ENCODE results near the gene WDR37. TPM values are rescaled to one million over a fixed set of nuclear protein-coding genes. Genes with fewer than 3 reads are reported as not detected.

The WDR37 gene, protein sequence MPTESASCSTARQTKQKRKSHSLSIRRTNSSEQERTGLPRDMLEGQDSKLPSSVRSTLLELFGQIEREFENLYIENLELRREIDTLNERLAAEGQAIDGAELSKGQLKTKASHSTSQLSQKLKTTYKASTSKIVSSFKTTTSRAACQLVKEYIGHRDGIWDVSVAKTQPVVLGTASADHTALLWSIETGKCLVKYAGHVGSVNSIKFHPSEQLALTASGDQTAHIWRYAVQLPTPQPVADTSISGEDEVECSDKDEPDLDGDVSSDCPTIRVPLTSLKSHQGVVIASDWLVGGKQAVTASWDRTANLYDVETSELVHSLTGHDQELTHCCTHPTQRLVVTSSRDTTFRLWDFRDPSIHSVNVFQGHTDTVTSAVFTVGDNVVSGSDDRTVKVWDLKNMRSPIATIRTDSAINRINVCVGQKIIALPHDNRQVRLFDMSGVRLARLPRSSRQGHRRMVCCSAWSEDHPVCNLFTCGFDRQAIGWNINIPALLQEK
- 10 to 100 TPM; 15.3 to 17.2 TPM for total RNA-seq

DNA sequence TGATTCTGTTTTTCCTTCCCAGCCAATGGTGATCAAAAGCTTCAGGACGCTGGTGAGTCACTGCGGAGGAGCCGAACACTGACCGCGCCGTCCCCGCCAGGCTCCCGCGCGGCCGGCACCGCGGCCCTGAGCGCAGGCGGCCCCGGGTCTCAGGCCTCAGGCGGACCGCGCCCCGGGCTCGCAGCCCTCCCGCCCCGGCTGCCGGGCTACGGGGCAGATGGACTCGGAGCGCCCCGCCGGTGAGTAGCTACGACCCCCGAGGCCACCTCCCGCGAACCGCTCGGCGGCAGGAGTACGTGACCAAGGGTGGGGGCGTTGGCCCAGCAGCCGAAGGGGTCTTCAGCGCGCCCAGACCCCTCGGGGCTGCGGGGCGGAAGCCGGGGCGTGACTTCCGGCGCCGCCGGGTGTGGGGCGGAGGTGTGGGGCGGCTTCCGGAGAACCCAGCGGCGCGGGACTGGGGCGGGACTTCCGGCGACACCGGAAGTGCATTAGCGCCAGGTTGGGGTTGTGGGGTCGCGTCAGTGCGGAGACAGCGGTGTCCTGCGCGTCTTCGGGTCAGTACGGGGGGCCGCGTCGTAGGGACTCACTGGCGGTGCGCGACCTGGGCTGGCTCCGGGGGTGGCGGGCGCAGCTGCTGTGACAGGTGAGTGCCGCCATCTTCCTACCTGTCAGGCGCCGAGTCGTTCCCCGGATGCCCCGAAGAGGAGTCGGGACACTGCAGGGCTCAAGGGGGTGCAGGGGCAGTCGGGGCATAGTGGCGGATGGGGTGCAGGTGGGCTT is at the start of gene WDR37:
WDR37 (plus strand) TSS at position 60 of the 780 bp plus-strand sequence. CDS start 15,771 bp downstream, outside the sequence.

DNA sequence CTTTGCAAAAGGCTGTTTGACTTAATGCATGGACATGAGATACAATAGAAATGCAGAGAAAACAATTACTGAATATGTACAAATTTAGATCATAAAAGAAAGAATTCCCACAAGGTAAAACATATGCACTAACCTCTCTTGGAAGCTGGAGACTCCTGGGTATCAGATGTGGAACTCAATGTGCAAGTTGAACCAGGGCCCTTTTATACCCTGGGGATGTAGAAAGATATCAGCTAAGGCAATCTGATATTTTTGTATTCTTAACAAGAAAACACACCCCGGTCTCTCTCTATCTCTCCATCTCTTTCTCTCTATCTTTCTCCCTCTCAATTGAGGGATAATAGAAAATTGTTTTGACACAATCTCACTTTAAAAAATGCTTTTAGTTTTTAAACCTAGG is 30.5 kb upstream of the WDR37 start, which contains the start of gene IDI2:
IDI2 (minus strand) TSS at position 177 of the 400 bp plus-strand sequence. CDS start 1,136 bp downstream, outside the sequence.

DNA sequence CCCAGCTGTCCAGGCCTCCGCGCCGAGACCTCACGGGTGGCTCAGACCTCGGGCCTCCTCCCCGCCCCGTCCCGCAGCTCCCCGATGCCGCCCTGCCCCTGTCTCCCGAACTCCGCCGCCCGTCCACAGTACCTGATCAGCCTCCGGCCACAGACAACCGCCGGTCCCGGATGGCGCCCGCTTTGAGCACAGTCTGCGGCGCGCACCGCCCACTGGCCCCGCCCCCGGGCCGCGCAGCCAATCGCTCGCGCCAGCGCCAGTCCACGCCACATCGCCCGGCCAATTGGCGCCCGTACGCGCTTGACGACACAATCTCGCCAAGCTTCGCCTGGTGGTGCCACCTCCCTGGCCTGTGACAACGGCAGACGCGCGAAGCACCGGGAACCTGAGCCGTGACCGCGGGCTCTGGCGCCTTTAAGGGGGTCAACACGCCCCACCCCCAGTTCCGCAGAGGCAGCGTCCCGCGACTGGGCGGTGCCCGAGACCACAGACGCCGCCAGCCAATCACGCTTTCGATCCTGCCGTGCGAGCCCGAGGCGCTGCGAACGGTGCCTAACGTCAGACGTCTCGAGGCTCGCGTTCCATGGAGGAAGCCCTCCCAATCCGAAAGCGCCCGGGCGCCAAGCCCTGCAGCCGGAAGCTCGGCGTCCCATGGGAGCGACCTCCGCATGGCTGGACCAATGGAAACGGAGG is 7.3 kb upstream of the WDR37 start, which contains the start of gene IDI1:
IDI1 (minus strand) TSS at position 388 of the 693 bp plus-strand sequence; CDS start at position 272, 116 bp downstream.

Other genes starting within 250 kb of the WDR37 start
- 10 to 100 TPM; 39.9 to 54.3 TPM for gene LARP4B, start 124.7 kb upstream of the WDR37 start, total RNA-seq
- 10 to 100 TPM; 23.1 to 51.0 TPM for gene GTPBP4, start 68.0 kb upstream of the WDR37 start, total RNA-seq
- gene IDI2, start 30.5 kb upstream of the WDR37 start, total RNA-seq, result not detected
- gene IDI1, start 7.3 kb upstream of the WDR37 start, total RNA-seq, result 100 to 1,000 TPM; 158 to 167 TPM